HL-60/S4 treated with retinoic acid at 250 ng/mL for 4 days and 3 days (cell line): ENCODE results near the gene RENBP.

Experiments used
- in situ Hi-C: fragments of 300-500 bp; cut with MboI; formaldehyde crosslinking; loops from 2 replicates; pipeline ENCODE4 v1.7.0; 2022; ENCODE audit warnings: low sequenced_read_pairs

RENBP gene

DNA sequence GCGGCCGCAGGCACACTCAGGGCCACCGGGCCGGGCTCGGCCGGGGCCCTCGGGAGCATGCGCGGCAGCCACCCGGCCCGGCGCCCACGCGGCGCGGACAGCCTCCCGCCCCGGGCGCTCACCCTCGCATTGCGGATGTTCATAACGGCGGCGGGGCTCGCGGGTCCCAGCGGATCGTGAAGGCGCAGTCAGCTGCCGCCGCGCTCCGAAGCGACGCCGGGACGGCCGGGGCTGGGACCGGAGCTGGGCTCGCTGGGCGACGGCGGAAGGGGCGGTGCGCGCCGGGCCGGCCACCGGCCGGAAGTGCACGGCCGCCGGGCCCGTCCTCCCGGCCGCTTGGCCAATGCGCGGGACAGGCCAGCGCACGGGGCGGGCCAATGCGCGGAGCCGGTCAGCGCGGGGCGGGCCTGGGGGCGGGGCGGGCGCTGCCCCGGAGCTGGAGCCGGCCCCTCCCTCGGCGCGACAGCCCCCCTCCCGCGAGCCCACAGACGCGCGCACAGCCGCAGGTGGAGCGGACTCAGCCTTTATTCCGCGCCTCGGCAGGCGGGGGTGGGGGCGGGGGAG lies 9.6 kb downstream of the RENBP start, which contains the start of gene NAA10:
TSS of gene NAA10 (minus strand) at position 276 of the 564 bp plus-strand sequence. CDS start at position 143, 133 bp downstream.
- in situ Hi-C loops: no loop called here

DNA sequence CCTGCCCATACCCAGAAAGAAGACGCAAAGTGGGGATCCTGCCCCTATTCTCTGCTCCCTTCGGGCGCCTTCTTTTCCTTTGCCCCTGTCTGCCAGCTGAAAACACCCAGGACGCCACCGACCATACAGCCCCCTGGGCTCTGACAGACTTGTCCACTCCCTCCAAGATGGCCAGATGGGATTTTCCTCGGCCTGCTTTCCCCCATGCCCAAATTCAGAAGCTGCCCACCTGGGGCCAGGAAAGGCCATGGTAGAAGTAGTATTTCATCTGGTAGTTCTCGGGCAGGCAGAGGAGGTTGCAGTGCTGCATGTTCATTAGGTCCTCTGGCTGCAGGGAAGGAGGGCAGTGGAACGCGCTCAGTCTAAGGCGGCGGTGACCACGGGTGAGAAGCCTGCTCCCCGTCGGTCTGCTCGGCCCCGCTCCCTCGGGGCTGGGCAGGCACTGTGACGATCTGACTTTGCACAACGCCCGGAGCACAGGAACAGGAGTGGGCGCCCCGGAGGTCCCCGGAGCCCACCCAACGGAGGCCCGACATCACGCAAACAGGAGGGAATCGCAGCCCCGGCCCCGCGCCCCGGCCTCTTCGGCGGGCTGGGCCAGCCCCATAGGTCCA lies 10.2 kb downstream of the RENBP start:
- in situ Hi-C loops: no loop called here

DNA sequence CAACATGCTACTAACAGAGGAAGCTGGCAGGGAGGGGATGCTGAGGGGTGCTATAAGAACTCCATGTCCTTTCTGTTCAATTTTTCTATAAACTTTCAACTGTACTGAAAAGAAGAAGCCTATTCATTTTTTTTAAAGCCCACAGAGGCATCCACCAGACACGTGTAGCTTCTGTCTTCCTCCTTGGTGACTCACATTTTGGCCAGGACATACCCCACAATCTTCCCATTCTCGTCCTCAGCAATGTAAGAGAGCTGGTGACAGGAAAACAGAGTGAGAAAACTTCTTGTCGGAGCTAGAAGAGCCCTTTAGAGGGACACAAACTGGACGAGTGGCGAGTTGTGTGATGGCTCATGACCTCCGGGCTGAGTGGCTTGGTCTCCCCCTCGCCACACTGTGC lies 10.7 kb downstream of the RENBP start:
- in situ Hi-C loops: no loop called here

DNA sequence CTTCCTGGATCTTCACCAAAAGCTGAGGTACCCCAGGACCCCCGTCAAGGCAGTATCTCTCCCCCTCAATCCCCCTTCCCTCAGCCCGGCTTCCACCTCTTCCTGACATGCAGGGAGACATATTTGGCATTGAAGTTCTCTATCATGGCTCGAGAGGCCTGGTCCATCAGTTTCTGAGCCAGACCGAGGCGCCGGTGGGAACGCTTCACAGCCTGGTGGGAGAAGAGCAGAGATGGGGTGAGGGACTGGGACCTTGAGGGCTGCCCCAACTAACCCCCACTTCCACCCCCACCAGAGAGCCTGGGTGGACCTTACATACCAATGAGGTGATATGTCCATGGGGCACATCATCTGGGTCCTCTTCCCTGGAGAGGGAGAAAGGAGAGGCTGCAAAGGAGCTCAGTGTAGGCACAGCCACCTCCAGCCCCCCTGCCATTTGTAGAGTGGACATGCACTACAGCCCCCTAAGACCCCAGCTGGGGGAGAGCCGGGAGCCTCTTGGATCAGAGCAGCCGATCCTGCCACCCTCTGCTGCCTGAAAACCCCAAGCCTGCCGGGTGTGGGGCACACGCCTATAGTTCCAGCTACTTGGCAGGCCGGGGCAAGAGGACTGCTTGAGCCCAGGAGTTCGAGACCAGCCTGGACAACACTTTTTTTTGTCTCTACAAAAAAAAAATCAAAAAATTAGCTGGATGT lies 12.1 kb downstream of the RENBP start:
- in situ Hi-C loops: no loop called here

DNA sequence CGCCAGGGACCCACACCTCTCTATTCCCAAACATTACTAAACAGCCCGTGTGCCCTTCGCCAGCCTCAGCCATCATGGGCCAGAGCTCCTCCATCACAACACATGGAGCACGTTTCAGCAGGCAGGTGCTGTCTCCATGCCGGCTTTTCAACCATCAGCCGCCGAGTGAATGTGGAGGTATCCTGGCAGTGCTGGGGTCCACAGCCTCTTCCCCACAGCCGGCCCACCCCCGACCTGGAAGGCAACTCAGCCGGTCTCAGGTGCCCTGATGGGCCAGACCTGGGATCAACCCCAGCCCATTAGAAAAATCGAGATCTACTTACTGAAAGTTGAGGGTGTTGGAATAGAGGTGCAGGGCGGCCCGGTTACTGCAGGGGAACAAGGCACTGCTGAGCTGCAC lies 12.7 kb downstream of the RENBP start:
- in situ Hi-C loops: no loop called here

DNA sequence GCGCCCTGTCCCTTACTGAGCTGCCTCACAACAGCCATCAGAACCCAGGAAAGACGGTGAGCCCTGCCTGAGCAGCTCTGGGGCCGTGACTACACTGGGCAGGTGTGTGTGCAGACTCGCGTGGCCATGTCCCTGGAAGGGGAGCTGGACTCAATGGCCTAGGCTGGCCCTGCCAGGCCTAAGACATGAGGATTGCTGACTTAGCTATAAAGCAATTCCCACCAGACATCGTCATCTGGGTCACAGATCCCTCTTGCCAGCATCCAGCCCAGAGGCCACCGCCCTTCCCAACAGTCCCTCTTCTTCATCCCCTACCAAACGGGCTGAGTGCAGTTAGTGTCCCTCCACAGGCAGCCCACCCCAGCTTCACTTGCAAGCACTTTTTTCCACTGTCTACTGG lies 13.3 kb downstream of the RENBP start:
- in situ Hi-C loops: no loop called here

DNA sequence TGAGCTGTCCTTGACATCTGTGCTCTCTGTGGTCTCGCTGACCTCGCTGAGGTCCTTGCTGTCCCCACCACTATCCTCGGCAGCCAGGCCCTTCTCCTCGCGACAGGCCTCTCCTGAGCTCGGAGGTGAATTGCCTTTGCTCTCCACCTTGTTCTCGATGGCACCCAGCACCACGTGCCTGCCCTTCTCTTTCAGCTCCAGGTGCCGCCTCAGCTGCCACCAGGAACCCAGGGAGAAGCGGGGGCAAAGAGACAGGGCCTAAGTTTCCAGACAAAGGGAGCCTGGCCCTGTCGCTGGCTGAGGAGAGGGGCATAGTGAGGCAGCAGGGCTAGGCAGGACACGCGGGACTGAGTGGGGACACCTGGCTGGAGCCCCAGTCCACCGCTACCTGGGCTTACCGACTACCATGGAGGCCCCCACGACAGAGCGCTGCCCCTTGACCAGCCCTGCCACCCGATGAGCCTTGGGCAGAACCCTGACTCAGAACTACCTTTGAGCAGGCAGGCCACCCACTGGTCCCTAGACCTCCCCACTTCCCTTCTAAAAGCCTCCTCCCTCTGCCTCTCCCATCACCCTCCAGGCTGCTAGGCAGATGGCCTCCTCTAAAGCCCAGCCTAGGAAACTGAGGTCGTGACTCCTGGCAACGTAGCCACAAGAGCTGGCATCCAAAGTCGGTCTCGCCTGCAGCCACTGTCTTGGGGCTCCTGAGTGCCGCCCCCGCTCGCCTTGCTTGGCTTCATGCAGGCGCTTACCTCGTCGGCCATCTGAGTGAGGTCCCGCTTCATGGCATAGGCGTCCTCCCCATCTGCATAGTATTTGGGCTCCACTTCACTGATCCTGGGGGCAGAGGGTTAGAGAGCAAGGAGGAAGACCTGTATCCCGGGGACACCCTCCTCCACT lies 14.2 kb downstream of the RENBP start:
- in situ Hi-C loops: no loop called here

DNA sequence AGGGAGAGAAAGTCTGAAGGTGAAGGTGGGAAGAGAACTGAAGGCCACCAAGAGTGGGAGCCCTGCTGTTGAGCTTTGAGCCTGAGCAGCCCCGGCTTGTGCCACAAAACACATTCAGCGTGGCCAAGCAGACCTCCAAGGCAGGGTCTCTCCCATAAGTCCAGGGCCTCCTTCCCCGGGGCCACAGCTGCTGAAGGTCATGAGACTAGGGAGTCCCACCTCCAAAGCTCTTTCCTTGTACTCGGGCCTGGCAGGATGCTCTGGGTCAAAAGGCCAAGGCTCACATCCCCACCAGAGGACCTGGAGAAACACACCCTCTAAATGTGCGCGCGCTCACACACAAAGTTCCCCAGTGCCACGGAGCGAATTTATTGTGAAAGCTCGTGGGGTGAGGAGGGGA lies 14.9 kb downstream of the RENBP start:
- in situ Hi-C loops: no loop called here

DNA sequence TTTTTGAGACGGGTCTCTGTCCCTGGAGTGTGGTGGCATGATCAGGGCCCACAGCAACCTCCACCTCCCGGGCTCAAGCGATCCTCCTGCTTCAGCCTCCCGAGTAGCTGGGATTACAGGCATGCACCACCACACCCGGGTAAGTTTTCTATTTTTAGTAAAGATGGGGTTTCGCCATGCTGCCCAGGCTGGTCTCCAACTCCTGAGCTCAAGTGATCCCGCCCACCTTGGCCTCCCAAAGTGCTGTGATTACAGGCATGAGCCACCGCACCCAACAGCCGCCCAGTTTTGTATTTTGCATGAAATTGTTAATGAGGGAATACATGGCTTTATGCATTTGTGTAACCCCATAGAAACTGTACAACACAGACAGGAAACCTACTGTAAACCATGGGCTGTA lies 15.6 kb downstream of the RENBP start:
- in situ Hi-C loops: no loop called here

DNA sequence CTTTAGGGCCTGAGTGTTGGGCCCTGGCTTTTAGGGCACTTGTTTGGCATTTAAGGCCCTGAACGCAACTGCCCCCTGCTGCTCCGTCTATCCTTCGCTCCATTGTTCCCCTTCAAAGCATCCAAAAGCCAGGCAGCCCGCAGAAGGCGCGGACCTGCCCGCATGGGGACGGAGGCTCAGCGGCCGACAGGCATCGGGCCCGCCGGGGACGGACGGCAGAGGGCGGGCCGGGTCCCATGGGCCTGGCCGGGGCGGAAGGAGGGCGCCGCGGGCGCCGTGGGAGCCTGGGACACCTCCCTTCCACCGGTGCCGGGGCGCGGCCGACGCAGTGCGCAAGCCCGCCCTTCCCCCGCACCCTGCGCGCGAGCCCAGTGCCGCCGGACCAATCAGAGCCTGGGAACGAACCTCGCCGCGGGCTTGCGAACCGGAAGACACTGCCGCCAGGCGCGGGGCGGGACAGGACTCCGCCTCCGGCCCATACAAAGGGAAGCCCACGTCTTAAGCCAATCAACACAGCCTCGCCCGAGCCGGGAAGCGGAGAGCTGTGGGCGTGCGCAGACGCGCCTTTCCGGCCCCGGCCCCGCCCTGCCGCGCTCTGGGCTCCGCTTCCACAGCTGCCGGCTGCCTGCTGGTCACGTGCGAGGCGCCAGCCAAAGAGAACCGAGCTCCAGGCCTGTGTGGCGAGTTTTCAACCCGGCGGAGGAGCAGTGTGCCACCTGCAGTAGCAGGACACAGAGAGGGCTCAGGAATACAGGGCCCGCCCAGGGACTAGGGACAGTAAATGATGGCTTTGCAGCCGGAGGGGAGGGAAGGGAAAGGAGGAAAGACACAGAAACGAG lies 16.3 kb downstream of the RENBP start:
- in situ Hi-C loops: no loop called here

DNA sequence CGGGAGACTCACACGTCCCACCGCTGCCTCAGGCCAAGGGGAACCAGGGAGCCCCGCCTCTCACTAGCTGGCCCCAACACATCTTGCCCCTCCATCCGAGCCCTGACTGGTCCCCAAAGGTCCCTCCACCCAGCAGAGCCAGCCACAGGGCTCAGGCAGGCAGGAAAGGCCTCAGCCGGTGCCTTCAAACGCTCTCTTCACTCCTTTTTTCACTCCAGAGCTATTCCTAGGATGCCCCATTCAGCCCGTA lies 16.8 kb downstream of the RENBP start:
- in situ Hi-C loops: no loop called here

DNA sequence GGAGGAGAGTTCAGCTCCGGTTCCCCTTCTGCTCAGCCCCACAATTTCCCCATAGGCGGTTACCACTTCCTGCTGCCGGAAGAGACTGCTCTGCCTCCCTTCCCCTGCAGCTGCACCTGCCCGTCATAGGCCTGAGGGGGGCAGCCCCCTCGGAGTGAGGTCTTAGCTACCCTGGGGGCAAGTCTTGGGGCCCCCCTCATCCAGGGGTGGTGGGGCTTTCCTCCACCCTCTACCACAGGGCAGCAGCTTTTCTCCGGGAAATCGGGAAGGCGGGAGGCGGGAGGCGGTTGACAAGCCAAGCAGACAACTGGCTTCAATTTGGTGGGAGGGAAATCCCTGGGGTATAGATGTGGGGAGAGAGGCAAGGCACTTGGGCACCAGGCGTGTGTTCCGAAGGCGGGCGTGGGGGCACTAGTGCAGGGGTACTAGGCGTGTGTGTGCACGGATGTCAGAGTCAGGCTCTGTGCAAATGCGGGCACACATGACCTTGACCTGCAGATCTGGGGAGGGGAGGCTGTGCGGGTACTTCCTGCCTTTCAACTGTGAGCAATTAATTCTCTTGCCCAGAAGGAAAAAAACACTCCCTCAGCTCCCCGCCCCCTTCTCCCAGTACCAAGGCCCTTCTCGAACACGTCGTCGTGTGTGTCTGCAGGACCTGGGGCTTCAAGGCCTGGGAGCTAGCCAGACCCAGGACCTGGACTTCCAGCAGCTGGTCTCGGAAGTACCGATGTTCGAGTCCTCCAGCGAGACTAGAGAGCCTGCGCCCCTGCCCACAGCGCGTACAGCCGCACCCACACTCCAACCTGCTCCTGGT lies 17.4 kb downstream of the RENBP start:
- in situ Hi-C loops: no loop called here

DNA sequence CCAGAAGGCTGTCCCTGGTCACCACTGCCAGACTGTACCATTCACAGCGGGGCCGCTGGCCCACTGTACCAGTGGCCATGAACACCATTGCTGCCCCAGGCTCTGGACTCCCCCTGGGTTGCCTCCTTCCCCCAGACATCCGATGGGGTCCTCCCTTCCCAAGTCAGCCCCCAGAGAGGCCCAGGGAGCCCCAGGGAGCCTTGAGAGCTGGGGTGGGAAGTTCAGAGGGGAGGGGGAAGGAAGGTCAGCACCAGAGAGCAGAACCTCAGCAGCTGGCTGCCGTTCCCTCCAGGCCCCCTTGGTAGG lies 17.9 kb downstream of the RENBP start:
- in situ Hi-C loops: no loop called here

DNA sequence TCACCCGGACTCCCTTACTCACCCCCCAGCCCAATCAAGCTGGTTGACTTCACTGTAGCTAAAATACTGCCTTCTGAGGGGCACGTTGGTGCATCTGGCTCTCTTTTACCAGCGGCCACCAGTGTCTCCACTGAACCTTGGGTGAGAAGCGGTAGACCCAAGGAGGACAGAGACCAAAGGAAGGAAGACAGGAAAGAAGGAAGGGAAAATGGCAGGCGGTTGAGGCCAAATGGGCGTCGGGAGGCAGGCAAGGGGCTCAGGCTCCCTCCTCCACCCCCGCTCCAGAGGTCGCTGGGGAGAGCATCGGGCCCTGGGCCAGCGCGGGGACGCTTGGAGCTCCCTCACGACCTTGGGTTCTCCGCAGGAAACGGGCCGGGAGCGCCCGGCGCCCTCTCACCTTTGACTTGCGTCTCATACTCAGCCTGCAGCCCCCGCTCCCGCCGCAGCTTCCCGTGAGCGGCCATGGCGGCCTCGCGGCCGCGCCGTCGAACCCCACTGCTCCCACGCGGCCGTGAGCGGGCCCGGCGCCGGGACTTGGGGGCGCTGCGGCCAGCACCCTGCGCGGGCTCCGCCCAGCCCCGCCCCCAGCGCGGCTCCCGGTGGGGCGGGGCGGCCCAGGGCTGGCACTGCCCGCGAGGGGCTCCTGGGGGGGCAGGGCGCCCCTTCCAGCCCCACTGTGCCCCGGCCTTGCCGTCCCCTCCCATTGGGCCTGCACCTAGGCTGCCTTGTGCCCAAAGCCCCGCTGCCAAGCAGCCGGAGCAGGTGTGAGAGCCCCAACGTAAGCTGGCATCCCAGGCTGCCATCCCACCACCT lies 18.5 kb downstream of the RENBP start, which contains the start of gene ARHGAP4:
TSS of gene ARHGAP4 (minus strand) at position 526 of the 813 bp plus-strand sequence. CDS start at position 464, 62 bp downstream.
- in situ Hi-C loops: no loop called here

DNA sequence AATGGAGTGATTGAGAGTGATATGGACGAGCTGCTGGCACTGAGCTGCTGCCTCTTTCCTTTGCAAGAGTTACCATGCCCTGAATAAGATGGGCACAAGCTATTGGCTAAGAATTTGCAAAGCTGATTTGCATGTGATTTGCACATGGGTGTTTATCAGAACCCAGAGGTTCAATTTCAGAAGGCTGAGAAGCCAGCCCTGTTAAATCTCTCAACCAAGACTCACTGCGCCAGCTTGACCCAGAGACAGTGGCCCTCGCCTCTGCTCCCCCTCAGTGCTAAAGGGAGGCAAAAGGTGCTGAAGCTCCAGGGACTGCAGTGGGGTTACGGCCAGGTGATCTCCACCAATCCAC lies 19.1 kb downstream of the RENBP start:
- in situ Hi-C loops: no loop called here

DNA sequence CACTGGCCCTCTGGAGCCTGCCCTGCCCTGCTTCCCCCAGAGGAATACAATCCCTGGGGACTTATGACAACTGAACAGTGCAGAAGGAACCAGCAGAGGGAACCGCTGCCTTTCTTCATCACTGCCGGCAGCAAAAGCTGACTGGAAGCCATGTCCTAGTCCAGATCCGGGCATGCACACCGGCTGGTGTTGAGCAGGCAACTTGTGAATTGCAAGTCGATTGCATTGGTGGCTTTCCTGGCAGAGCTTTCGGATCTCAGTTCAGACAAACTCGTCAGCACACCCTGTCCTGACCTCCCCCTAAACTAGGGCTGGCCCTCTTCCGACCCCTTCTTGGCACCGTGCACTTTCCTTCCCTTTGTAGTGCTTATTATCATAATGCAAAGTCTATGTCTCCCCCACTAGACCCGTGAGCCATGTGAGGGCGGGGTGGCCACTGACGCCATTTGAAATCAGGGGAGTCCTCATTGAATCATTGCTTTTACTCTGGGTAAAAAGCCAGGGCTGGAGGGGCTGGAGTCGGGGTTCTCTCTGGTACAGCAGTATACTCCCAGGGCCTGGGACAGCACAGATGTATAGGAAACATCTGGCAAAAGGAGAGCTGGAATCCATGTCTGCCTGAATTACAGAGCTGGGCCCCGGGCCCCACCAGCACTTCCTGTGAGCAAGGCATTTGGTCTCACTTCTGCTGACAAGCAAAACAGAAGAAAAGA lies 20.1 kb downstream of the RENBP start:
- in situ Hi-C loops: no loop called here

DNA sequence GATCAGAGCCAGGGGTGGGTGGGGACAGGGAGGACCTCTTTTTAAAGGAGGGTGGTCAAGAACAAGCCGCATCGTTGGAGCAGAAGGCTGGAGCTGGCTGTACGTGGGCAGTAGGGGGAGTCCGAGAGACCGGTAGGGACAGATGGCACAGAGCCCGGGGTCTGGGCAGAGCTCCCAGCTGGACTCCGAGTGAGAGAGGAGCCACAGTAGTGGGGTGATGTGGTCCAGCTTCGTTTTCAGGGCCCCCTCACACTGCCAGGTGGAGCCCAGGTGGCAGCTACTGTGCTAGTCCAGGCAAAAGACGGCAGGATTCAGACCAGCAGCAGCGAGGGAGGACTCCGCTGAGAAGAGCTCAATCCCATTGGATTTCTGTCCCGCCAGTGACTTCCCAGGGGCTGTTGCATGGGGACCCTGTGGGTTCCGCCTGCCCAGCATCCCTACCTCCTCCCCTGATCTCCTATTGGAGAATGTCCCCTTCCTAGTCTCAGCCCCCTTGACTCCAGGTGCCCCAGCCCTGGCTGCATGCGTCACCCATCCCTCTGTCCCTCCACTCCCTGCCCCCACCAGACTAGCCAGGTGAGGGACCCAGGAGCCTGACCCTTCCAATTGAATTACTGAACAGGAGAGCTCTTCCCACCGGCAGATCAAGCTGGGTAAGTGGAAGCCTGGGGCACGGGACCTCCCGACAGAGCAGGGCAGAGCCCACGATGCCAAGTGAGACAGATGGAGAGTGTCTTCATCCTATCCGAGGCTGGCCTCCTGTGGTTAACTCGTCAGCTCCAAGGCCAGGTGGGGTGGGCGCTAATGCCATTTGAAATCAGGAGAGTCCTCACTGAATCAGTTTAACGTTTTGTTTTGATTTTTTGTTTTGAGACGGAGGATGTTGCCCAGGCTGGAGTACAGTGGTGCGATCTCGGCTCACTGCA lies 21.2 kb downstream of the RENBP start:
- in situ Hi-C loops: no loop called here
